Fibroblast of gingiva (primary cell): ENCODE measurements around the gene SMAD6.

Experiments
- DNase-seq: peaks from one replicate; pipeline ENCODE4 v3.0.0-alpha.2; 2011; ENCODE audit warnings: low read depth

Gene SMAD6

DNA sequence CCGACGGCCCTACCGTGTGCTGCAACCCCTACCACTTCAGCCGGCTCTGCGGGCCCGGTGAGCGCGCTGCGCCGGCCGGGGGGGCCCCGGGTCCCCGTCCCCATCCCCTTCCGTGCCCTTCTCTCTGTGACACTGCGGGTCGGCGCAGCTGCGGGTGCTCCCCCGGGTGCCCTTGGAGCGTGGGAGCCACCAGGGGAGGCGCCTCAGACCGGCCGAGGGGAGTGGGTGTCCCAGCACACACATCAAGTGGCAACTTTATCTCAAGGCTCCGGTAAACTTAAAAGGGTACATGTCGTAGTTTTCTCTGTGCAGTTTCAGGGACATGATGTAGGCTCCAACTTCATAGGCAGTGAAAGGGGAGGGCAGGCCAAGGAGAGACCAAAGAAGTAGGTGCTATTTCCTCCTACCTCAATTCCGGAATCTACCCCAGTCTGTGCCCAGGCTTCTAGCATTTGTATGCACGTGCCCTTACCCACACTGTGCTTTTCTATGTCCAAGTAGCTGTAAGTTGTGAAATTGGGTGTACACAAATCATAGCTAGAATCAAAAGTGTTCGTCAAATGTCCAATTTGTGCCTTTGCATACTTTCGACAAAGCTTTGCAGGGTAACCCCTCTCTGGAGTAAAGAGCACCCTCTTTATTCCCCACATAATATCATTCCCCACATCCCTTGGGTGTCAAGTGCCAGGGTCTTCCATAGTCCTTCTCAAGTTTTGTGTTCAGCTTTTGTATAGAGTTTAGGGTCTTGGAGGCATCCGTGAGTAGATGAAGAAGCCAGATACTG is 2.2 kb downstream of the SMAD6 start:
- no peak for DNase-seq

- no peak for DNase-seq
These were observed 2.7 kb downstream of the SMAD6 start for GRCh38 chr15:66704803-66705153.

GRCh38 chr15:66705277-66706146 is 3.5 kb downstream of the SMAD6 start:
- DNase-seq: no peak

GRCh38 chr15:66706225-66706732 is 4.2 kb downstream of the SMAD6 start:
- no peak for DNase-seq

DNA sequence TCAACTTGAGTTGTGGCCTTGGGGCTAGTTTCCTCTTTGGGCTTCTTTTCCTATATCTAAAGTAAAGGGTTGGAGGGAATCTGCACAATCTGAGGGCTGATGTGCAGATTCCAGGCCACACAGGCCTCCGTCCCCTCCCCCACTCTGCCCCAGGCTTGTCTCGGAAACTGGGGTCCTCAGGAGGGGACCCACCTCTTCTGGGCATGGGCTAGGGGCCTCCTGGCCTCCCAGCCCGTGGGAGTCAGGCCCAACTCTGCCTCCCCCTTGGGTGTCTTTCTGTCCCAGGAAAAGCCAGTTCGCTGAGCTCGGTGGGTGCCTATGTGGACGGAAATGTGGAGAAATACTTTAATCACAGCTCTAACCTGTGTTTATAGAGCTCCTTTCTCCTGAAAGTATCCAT is 4.8 kb downstream of the SMAD6 start:
- DNase-seq: no peak

DNA sequence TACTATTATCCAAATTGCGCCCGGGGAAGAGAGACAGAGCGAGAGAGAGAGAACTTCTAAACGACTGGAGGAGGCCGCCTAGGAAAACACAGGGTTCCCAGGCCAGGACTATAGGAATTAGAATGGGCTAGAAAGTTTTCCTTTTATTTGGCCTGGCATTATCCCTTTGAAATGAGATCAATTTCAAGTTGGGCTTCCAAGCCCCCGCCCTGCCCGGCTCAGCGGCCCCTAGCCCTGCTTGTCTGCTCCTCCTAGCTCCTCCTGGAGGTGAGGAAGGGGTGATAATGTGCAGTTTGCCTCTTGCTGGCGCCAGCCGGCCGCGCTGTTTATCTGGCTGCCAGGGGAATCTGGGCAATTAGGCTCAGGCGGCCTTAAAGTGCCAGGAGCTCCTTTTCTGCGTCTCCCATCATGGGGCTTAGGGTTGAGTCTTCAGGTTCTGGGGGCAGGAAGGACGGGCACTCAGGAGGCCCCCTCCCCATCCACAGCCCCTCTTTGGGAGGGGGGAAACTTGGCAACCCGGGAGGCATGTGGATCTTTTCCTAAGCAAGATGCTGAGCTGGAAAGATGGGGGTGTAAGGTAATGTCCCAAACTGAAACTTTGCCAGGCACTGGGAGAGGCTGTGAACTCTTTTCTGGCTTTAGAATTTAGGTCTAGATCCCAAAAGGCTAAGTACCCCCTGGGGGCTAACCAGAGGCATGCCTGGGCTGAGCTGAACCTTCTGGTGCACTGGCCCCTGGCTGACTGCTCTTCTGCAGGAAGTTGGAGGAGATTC is 5.5 kb downstream of the SMAD6 start:
- DNase-seq: peak; percentile 64

- DNase-seq: no peak
These were observed 6.4 kb downstream of the SMAD6 start for GRCh38 chr15:66708389-66708788.

DNA sequence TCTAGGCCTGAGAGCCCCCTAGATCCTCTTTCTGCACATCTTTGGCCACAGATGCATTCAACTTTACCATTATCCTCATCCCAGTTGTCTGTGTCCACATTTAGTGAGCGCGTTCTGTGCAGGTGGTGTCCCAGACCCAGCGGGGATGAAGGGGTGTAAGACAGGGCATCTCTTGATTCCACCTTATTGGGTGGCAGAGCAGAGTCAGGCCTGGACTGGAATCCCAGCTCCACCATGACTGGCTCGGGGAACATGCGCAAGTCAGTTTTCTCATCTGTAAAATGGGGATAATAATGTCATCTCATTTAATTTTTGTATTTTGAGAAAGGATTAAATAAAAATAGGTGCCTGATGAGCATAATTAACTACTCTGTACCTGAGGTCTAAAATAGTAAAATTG is 7.8 kb downstream of the SMAD6 start:
- DNase-seq: no peak

- no peak for DNase-seq
These were observed 9.2 kb downstream of the SMAD6 start for GRCh38 chr15:66711260-66711659.

- no peak for DNase-seq
These were observed 9.8 kb downstream of the SMAD6 start for GRCh38 chr15:66711862-66712261.

- no peak for DNase-seq
These were observed 11.9 kb downstream of the SMAD6 start for GRCh38 chr15:66713843-66714508.

- peak; percentile 47 for DNase-seq
These were observed 12.5 kb downstream of the SMAD6 start for GRCh38 chr15:66714543-66714981.

GRCh38 chr15:66715181-66715624 is 13.2 kb downstream of the SMAD6 start:
- DNase-seq: no peak

GRCh38 chr15:66715720-66716655 is 14.0 kb downstream of the SMAD6 start:
- no peak for DNase-seq

- no peak for DNase-seq
These were observed 14.6 kb downstream of the SMAD6 start for GRCh38 chr15:66716656-66717020.

GRCh38 chr15:66718220-66718988 is 16.4 kb downstream of the SMAD6 start:
- no peak for DNase-seq

DNA sequence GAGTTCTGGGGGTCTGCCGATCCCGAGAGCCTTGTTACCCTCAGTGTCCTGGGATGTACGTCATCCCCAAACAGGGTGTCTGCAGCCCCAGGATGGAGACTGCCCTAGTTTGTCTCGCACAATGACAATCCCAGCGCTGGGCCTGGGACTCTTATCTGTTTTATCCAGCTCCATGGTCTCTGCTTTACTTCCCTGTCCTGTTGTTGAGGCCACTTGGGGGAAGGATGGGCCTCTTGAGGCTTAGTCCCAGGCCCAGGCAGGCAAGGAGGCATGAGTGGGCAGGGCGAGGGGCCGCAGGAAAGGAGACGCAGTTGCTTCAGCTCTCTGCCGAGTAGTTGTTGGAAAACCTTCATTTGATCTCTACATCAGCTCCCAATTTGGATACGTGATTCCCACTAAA is 17.4 kb downstream of the SMAD6 start:
- DNase-seq: no peak

DNA sequence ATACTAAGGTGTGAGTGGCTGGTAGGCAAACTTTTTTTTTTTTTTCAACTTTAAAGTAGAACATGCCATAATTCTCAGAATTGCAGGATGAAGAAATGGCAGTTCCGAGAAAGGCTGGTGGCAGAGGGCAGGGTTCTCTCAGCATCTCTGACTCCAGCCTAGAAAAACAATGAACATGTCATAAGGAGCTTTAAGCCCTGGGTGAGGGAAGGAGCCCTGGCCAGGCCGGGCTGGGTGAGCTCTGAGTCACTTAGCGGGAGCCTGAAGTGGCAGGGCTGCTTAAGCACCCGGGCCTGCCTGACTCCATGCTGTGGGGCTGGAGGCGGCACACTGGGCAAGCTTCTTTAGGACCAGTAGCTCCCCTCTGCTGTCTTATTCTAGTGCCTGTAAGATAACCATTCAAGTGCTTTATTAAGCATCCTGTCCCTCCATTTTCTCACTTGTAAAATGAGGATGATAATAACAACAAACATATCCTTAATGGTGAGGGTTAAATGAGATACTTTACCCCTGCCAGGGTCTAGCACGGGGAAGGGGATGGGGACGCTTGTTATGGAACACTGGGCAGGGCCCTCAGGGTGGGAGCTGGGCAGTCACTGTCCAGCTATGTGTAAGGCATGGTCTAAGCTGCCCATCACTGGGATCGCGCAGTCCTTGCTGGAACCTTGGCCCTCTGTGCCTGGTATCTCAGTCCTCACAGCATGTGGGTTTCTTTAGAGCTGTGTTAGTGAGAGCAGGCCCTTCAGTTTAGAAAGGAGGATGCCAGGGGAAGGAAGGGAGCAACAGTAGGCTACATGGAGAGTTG is 18.4 kb downstream of the SMAD6 start:
- peak; percentile 91 for DNase-seq

- no peak for DNase-seq
These were observed 19.0 kb downstream of the SMAD6 start for GRCh38 chr15:66721020-66721419.
